ENCODE data around the gene BNIPL.

BNIPL gene

GRCh38 chr1:151009674-151010345, 26.6 kb upstream of the BNIPL start:
- DNase-seq (ENCODE audit: low read depth in 2 of 2, low spot score in 1 of 2), result no peak

- no peak for DNase-seq (ENCODE audit: low read depth in 2 of 2, low spot score in 1 of 2)
These were observed 26.1 kb upstream of the BNIPL start for GRCh38 chr1:151010346-151010726.

DNA sequence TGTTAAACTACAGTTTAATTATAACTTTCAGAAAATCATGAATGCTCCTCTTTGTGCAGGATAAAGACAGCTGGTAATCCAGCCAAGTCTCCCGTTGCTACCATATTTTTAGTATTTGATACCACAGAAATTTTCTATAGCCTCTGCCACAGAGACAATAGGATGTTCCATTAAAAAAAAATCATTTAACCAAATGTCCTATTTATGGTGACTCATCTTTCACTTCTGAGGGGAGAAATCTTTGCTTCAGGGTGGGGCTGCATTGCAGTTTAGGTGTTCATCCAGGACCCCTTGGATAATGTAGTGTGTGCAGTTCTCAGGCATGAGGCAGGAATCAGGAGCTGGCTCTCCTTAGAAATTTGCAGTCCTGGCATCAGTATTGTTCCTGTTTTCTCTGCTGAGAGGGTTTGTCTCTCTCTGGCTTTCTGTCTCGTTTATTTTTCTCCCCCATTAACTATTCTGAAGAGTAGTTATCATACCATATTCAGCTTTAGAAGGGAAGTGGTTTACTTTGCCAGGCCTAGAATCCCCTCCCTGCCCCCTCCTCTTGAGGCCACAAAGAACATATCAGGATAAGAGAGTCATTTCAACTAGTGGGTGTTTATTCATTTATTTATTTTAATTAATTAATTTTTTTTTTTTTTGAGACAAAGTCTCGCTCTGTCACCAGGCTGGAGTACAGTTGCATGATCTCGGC, 25.1 kb upstream of the BNIPL start:
- no peak for DNase-seq (ENCODE audit: low read depth in 2 of 2, low spot score in 1 of 2)

DNA sequence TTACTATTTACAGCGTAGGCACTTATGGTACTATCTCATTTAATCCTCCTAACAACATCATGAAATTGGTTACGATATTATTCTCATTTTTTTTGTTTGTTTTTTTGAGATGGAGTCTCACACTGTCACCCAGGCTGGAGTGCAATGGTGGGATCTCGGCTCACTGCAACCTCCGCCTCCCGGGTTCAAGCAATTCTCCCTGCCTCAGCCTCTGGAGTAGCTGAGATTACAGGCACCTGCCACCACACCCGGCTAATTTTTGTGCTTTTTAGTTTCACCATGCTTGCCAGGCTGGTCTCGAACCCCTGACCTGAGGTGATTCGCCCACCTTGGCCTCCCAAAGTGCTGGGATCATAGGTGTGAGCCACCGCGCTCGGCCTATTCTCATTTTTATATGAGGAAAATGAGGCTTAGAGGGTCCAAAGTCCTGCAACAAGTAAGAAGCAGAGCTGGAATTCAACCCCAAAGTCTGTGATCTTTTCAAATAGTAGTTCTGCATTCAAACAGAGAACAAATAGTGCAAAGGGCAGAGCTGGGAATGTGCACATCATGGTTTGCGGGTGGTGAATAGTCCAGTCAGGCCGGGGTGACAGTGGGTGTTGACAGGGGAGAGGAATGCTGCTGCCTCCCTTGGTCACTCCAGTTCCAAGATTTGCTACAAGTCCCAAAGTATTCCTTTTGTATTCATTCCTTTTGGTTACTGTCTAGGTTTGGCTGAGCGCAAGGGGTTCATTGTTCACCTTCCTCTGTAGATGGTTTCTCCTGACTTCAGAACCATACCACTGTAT, 23.5 kb upstream of the BNIPL start:
- DNase-seq (ENCODE audit: low read depth in 2 of 2, low spot score in 1 of 2), result no peak

DNA sequence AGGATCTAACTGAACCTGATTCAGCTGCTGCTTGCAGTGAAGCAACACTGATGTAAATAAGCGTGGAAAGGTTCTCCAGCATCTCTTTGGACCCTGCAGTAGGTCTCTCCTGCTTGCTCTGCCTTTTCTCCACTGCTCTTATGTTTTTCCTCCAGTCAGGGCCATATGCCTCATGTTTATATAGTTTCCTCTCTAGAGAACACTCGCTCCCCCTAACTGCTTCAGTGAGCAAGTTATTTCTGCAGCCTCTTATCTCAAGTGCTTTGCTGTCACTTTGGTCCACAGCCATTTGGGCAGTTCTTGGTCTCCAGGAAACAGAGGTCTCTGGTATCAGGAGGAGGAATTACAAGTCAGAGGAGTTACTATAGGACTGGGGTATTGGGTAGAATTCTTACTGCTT, 22.9 kb upstream of the BNIPL start:
- no peak for DNase-seq (ENCODE audit: low read depth in 2 of 2, low spot score in 1 of 2)

DNA sequence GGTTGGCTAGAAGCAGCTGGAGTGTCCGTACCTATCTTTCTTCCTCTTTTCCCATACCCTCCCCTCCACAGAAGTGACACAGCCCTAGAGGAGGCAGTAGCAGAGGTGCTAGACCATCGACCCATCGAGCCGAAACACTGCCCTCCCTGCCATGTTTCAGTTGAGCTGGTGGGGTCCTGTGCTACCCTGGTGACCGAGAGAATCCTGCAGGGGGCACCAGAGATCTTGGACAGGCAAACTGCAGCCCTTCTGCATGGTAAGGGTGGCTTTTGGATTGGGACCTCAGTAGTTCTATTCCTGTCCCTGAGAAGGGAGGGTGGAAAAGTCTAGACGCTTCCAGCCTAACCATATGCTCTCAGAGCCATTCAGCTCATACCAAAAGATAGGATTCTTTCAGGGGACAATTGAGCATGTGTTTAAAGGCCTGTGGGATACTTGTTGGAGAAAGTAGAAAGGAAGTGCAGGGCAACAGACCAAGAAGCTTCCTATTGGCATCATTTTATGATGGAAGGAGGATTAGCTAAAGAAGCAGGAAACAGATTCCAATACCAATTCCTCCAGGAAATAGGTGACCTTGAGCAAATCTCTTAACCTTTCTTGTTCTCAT, 11.7 kb upstream of the BNIPL start:
- peak; percentile 68 to 71 for DNase-seq (ENCODE audit: low read depth in 2 of 2, low spot score in 1 of 2)

- no peak for DNase-seq (ENCODE audit: low read depth in 2 of 2, low spot score in 1 of 2)
These were observed 9.9 kb upstream of the BNIPL start for GRCh38 chr1:151026460-151026859.

DNA sequence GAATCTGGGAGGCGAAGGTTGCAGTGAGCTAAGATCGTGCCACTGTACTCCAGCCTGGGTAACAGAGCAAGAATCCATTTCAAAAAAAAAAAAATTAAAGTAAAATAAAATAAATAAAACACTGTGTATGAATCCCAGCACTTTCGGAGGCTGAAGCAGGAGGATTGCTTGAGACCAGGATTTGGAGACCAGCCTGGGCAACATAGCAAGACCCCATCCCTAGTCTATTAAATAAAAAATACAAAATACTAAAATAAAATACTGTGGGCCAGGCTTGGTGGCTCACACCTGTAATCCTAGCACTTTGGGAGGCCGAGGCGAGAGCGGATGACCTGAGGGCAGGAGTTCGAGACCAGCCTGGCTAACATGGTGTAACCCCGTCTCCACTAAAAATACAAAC, 4.2 kb upstream of the BNIPL start:
- no peak for DNase-seq (ENCODE audit: low read depth in 2 of 2, low spot score in 1 of 2)

DNA sequence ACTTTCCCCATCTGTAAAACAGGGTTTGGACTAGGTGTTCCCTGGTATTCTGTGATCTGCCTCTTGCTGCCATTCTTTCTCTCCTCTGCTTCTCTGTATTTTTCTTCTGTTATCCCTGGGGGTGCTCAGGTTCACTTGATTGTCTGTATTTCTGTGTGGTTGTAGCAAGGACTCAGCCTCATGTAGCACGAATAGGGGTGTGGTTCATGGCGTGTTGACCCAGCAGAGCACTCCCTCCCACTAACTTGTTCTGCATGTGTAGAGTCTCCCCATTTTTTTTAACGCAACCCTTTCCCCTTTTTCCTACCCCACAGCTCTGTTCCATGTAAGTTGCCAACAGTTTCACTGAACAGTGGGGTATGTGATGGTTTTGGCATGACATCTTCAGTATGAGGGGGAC, 1.2 kb upstream of the BNIPL start:
- no peak for DNase-seq (ENCODE audit: low read depth in 2 of 2, low spot score in 1 of 2)

- DNase-seq (ENCODE audit: low read depth in 2 of 2, low spot score in 1 of 2), result no peak
These were observed 646 bp downstream of the BNIPL start for GRCh38 chr1:151037032-151037431.

DNA sequence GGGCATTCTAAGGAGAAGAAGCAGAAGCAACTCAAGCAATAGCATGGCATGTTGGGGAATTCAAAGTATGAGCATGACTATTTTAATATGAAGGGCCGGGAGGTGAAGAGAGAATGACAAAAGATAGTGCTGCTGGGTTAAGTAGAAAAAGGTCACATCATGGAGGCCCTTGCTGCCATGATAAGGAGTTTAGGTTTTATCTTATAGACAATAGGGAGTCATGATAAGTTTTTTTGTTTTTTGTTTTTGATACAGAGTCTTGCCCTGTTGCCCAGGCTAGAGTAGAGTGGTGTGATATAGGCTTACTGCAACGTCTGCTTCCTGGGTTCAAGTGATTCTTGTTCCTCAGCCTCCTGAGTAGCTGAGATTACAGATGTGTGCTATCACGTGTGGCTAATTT, 3.1 kb downstream of the BNIPL start:
- no peak for DNase-seq (ENCODE audit: low read depth in 2 of 2, low spot score in 1 of 2)

- no peak for DNase-seq (ENCODE audit: low read depth in 2 of 2, low spot score in 1 of 2)
These were observed 6.8 kb downstream of the BNIPL start for GRCh38 chr1:151043163-151043562.

DNA sequence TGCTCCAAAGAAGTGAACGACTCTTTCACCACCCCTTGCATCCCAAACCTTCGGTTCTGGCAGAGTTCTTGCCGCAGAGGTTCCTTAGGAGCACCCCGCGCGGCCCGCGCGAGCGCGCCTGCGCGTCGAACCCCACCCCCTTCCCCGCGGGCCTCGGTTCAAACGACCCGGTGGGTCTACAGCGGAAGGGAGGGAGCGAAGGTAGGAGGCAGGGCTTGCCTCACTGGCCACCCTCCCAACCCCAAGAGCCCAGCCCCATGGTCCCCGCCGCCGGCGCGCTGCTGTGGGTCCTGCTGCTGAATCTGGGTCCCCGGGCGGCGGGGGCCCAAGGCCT, 11.2 kb downstream of the BNIPL start, which contains the start of gene C1orf56:
Gene C1orf56, plus strand, starts transcription at position 161 of the 334 bp plus-strand sequence. Its CDS starts 97 bp downstream, at position 258.
- DNase-seq (ENCODE audit: low read depth in 2 of 2, low spot score in 1 of 2), result no peak

DNA sequence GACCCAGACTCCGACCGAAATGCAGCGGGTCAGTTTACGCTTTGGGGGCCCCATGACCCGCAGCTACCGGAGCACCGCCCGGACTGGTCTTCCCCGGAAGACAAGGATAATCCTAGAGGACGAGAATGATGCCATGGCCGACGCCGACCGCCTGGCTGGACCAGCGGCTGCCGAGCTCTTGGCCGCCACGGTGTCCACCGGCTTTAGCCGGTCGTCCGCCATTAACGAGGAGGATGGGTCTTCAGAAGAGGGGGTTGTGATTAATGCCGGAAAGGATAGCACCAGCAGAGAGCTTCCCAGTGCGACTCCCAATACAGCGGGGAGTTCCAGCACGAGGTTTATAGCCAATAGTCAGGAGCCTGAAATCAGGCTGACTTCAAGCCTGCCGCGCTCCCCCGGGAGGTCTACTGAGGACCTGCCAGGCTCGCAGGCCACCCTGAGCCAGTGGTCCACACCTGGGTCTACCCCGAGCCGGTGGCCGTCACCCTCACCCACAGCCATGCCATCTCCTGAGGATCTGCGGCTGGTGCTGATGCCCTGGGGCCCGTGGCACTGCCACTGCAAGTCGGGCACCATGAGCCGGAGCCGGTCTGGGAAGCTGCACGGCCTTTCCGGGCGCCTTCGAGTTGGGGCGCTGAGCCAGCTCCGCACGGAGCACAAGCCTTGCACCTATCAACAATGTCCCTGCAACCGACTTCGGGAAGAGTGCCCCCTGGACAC, 11.7 kb downstream of the BNIPL start:
- DNase-seq (ENCODE audit: low read depth in 2 of 2, low spot score in 1 of 2), result no peak

DNA sequence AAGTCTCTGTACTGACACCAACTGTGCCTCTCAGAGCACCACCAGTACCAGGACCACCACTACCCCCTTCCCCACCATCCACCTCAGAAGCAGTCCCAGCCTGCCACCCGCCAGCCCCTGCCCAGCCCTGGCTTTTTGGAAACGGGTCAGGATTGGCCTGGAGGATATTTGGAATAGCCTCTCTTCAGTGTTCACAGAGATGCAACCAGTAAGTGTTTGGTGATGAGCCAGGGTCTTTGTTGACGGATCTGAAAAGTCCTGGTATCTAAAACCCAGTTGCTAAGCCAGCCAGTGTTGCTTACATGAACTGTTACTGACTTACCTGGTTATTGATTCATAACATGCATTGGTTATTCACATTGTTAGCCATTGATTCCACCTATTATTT, 12.3 kb downstream of the BNIPL start:
- DNase-seq (ENCODE audit: low read depth in 2 of 2, low spot score in 1 of 2), result no peak

DNA sequence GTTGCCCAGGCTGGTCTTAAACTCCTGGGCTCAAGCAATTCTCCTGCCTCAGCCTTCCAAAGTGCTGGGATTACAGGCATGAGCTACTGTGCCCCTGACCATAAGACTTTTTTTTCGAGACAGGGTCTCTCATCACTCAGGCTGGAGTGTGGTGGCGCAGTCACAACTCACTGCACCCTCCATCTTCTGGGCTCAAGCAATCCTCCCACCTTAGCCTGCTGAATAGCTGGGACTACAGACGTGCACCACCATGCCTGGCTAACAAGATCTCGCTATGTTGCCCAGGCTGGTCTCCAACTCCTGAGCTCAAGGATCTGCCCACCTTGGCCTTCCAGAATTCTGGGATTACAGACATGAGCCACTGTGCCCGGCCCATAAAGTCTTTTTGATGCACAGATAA, 13.1 kb downstream of the BNIPL start:
- no peak for DNase-seq (ENCODE audit: low read depth in 2 of 2, low spot score in 1 of 2)

DNA sequence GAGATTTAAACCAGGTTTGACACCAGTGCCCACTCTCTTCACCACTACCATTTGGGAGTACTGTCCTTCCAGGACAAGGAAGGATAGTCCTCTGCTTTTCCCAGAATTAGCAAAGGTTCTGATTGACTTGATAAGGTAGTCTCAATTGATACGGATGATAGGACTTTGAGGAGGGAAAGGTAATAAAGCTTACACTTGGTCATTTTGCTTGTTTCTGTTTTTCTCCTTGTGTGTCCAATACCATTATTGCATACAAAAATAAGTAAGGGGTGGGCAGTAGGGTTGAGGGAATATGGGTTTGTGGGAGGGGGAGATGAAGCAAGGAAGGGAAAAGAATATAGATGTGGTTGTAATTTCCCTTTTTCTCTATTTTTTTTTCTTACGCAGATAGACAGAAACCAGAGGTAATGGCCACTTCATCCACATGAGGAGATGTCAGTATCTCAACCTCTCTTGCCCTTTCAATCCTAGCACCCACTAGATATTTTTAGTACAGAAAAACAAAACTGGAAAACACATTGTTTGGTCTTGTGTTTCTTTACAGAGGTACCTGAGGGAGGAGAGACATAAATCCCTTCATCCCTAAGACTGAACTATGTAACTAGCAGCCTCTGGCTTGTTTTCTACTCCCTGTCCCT, 13.8 kb downstream of the BNIPL start:
- no peak for DNase-seq (ENCODE audit: low read depth in 2 of 2, low spot score in 1 of 2)

DNA sequence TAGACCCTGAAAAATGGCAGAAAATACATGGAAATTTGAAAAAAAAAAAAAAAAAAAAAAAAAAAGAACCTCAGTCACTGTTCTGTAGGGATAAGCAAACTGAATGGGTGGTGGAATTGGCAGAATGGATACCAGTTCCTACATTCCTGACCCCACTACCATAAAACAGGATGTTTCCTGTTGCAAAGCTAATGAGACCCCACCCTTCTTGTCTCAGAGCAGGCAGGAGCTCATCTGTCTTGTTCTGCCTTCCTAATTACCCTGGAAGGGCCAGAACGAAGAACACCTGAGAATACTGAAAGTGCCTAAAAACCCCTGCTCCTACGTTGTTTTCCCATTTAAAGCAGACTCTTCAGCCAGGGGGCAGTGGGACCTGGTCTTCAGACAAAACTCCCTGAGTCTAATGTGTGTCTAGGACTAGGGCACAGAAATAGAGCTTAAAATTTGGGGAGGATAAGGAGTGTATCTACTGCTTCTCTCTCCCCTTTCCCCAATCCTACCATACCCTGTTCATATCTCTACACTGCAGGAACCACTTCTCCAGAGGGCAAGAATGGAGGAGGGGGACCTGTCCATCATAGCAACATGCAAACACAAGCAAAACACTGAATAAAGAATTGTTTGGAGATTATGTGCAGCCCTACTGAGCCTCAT, 15.1 kb downstream of the BNIPL start:
- DNase-seq (ENCODE audit: low read depth in 2 of 2, low spot score in 1 of 2), result no peak

DNA sequence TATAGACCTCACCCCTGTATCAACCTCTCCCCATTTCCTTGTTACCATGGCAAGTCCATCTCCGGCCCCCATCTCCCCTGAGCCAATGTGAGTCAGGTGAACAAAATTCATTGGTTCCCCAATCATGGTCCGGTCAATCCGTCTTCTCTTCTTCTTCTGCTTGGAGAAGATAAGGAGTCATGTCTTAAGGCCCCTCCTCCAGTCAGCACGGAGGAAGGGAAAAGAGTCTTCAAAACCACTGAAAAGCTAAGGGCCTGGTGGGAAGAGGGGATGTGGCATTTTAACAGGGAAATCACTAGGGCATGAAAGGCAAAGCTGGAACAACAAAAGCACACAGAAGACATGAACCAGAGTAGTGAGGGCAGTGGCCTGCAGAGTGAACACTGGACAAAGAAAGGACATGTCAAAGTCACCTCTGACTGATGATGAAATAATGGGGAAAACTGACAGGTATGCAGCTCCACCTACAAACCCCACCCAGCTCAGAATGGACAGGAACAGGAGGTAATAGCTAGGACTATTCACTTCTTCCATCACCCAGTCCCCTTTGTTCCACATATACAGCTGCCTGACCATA, 18.7 kb downstream of the BNIPL start:
- DNase-seq (ENCODE audit: low read depth in 2 of 2, low spot score in 1 of 2), result no peak

GRCh38 chr1:151055581-151055980, 19.2 kb downstream of the BNIPL start:
- DNase-seq (ENCODE audit: low read depth in 2 of 2, low spot score in 1 of 2), result no peak

Data from stimulated activated CD8-positive, alpha-beta memory T cell treated with anti-CD3 and anti-CD28 coated beads, Interleukin-4, amount 100 ng/mL, for 4 hours (primary cell).